Endothelial cell of umbilical vein (primary cell): ENCODE measurements around the gene THOC2.

Source experiments
- CTCF ChIP-seq, 2 donors: IDR thresholded peaks; 1 replicate in 1 of 2; 2 replicates in 1 of 2; pipeline ENCODE4 v1.5.1; 2011; ENCODE audit warnings: low read length in 2 of 2, mild to moderate bottlenecking in 2 of 2, moderate library complexity in 2 of 2, control low read depth in 1 of 2, inconsistent platforms in 1 of 2, low read depth in 1 of 2; ENCODE audit not compliant: insufficient read depth in 1 of 2; ENCODE audit errors: extremely low read depth in 1 of 2
- EZH2 ChIP-seq: IDR thresholded peaks from 2 replicates; pipeline ENCODE4 v1.6.1; 2012; ENCODE audit warnings: borderline replicate concordance, low read depth, mild to moderate bottlenecking, moderate library complexity, low read length, inconsistent platforms; ENCODE audit not compliant: severe bottlenecking
- MAX ChIP-seq: IDR thresholded peaks from 2 replicates; pipeline ENCODE4 v1.6.1; 2011; ENCODE audit not compliant: insufficient read depth, insufficient read length
- MYC ChIP-seq: IDR thresholded peaks from one replicate; pipeline ENCODE4 v1.6.1; 2011; ENCODE audit warnings: mild to moderate bottlenecking, low read depth, low read length
- POLR2A ChIP-seq: IDR thresholded peaks from 2 replicates; pipeline ENCODE4 v1.6.1; 2012; ENCODE audit warnings: low read depth, mild to moderate bottlenecking, control low read depth, low read length
- POLR2AphosphoS5 ChIP-seq: IDR thresholded peaks from 2 replicates; pipeline ENCODE4 v1.6.1; 2012; ENCODE audit warnings: low read depth, mild to moderate bottlenecking, control low read depth, low read length, moderate library complexity; ENCODE audit not compliant: insufficient read depth

- no peak for TF ChIP-seq MAX
- TF ChIP-seq CTCF (IDR thresholded peaks at IDR 0.05; ENCODE audit: extremely low read depth in 1 of 2, insufficient read depth in 1 of 2, low read depth in 1 of 2, low read length in 2 of 2), result no peak
- no peak for TF ChIP-seq POLR2A
- TF ChIP-seq EZH2, result no peak
- TF ChIP-seq POLR2AphosphoS5, result no peak
- TF ChIP-seq MYC, result no peak
These were observed 12.7 kb upstream of the THOC2 start for GRCh38 chrX:123745511-123745910.
